GM13976 (cell line): ENCODE results near the gene PTMA.

Experiments
- DNase-seq: peaks from one replicate; pipeline ENCODE4 v3.0.0; 2012; ENCODE audit warnings: low spot score
- in situ Hi-C: fragments of 300-500 bp; cut with MboI; formaldehyde crosslinking; loops from one replicate; pipeline ENCODE4 v1.12.0; 2022; ENCODE audit warnings: low sequenced_read_pairs, mixed read lengths, inconsistent platforms; ENCODE audit not compliant: unreplicated experiment
- TF ChIP-seq, protein P1 (sequence below): IDR thresholded peaks from 2 replicates; pipeline ENCODE4 v1.5.1; 2012; ENCODE audit warnings: borderline replicate concordance, mild to moderate bottlenecking; ENCODE audit not compliant: insufficient read depth; ENCODE audit errors: extremely low read depth, missing control alignments, control extremely low read depth

PTMA gene

DNA sequence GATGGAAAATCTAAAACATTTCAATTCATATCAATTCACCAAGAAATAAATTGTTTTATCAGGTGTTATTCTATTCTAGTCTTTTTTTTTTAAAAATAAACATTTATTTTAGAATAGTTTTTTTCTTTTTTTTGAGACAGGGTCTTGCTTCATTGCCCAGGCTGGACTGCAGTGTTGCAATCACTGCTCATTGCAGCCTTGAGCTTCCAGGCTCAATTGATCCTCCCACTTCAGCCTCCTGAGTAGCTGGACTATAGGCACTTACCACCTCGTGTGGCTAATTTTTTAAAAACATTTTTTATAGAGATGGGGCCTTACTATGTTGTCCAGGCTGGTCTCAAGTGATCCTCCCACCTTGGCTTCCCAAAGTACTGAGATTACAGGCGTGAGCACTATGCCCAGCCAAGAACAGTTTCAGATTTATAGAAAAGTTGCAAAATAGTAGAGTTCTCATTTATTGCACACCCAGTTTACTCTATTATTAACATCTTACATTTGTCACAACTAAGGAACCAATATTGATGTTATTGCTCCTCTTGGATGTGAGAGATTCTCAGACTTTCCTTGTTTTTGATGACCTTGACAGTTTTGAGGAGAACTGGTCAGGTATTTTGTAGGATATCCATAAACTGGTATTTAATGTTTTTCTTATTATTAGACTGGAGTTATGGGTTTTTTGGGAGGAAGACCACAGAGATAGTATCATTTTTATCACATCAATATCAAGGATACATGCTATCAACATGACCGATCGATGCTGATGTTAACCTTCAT, 42.9 kb downstream of the PTMA start:
- DNase-seq = no peak
- in situ Hi-C loops = no loop called here
- TF ChIP-seq, protein P1, sequence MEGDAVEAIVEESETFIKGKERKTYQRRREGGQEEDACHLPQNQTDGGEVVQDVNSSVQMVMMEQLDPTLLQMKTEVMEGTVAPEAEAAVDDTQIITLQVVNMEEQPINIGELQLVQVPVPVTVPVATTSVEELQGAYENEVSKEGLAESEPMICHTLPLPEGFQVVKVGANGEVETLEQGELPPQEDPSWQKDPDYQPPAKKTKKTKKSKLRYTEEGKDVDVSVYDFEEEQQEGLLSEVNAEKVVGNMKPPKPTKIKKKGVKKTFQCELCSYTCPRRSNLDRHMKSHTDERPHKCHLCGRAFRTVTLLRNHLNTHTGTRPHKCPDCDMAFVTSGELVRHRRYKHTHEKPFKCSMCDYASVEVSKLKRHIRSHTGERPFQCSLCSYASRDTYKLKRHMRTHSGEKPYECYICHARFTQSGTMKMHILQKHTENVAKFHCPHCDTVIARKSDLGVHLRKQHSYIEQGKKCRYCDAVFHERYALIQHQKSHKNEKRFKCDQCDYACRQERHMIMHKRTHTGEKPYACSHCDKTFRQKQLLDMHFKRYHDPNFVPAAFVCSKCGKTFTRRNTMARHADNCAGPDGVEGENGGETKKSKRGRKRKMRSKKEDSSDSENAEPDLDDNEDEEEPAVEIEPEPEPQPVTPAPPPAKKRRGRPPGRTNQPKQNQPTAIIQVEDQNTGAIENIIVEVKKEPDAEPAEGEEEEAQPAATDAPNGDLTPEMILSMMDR = no peak

DNA sequence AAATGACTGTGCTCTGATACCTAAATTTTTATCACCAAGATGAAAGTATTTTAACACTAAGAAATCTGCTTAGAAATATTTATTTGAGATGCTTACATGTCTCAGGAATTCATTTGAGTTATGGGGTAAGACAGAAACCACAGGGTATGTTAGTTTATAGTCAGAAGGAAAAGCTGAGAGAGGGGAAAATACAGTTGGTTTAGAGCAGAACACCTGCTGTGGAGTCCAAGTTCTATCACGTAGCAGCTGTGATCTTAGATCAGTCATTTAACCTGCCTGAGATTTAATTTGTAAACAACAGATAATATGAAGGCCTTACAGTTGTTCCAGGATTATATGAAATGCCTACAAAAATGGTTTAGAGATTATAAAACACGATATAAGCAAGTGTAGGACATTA, 43.7 kb downstream of the PTMA start:
- in situ Hi-C loops = no loop called here
- no peak for DNase-seq
- TF ChIP-seq, protein P1 = no peak

DNA sequence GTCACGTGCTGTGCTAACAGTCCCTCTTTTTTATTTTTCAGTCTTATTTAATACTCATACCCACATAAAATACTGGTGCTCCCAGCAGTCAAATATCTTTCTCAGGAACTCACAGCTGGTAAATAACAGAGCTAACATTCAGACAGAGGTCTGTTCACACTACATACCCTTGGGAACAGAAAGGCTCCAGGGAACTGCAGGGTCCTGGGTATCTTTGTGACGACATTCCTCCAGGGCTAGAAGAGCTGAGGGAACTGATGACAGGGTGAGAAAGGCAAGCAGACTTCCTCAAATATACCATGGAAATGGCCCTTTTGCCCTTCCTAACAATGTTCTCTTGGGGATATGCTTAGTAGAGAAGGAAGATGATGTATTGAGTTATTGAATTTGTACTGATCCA, 53.4 kb downstream of the PTMA start:
- no peak for DNase-seq
- TF ChIP-seq, protein P1 = no peak
- in situ Hi-C loops = no loop called here
